GM18520 (cell line): ENCODE results near the gene UGT1A1.

Experiments used
- ATAC-seq: cut with Tn5 transposase; IDR thresholded peaks from one replicate; pipeline ENCODE4 v1.9.1; 2021; ENCODE audit not compliant: unreplicated experiment

The UGT1A1 gene

DNA sequence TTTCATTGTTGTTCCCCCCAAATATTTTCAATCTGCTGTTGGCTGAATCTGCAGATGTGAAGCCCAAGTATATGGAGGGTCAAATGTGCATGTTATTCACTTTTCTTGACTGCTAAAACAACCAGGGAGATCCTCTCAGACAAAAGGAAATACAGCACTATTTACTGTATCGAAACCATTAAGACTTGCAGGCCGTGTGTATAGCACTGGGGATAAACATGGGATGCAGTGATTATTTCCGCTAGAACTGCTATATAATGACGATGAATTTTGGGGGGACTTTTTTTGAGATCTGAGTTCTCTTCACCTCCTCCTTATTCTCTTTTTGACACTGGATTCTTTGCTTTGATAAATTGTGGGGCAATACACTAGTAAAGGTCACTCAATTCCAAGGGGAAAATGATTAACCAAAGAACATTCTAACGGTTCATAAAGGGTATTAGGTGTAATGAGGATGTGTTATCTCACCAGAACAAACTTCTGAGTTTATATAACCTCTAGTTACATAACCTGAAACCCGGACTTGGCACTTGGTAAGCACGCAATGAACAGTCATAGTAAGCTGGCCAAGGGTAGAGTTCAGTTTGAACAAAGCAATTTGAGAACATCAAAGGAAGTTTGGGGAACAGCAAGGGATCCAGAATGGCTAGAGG lies 3.5 kb upstream of the UGT1A1 start:
- ATAC-seq = no peak

DNA sequence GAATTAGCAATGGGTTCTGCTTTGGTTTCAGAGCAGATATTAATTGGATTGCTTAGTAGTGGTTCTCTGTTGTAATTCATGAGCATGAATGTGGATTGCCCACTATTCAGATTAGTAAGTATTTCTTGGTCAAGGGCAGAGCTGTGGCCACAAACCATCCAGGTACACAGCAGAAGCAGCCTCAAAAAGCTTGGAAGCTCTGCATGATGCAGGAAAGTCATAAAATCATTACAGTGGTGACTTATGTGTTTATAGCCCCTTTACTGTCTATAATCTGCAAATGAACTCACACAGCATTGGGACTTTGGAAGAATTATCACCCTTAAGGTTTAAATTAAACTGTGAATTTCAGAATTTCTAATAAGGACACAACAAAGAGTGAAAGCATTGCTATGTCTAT lies 1.9 kb upstream of the UGT1A1 start:
- ATAC-seq = no peak

- ATAC-seq = no peak
Measured at GRCh38 chr2:233758849-233759248, 1.2 kb upstream of the UGT1A1 start.

DNA sequence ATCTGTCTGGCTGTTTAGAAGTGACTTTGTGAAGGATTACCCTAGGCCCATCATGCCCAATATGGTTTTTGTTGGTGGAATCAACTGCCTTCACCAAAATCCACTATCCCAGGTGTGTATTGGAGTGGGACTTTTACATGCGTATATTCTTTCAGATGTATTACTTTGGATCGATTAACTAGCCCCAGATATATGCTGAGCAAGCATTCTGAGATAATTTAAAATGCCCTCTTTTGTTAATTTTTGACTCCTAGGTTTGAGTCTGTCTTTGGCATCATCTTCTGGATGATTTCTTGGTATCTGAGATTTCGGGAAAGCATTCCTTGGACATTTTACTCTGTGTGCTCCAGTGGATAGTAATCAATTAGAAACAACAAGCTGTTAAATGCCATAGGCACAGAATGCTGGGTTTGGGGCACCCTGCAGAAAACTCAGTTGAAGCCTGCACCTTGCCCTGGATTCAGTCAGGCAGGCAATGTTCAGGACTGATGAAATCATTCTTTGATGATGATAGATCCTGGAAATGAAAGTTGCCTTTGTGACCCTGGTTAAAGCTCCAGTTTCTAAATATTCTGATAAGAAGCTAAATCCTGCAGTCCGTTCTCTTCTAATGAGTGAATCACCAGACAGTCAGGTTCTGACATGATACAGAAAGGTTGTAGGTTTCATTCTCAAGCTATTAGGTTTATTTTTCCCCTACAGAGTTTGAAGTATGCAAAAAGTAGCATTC lies 1.1 kb downstream of the UGT1A1 start:
- ATAC-seq = no peak

GRCh38 chr2:233764264-233764663 lies 4.2 kb downstream of the UGT1A1 start:
- ATAC-seq = no peak

GRCh38 chr2:233764761-233765160 lies 4.7 kb downstream of the UGT1A1 start:
- no peak for ATAC-seq

DNA sequence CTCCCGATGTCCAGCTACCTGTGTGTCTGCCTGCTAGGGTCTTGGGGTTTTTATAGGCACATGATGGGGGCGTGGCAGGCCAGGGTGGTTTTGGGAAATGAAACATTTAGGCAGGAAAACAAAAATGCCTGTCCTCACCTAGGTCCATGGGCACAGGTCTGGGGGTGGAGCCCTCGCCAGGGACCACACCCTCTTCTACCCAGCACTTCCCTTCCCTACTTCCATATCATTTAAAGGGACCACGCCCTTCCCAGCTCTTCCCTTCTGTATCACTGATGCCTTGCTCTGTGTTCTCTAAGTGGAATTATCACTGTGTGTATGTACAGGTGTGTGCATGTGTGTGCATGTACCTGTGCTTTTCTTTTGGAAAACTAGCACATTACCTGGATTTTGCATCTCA lies 6.3 kb downstream of the UGT1A1 start:
- no peak for ATAC-seq

- ATAC-seq = no peak
Measured at GRCh38 chr2:233768076-233768475, 8.0 kb downstream of the UGT1A1 start.

DNA sequence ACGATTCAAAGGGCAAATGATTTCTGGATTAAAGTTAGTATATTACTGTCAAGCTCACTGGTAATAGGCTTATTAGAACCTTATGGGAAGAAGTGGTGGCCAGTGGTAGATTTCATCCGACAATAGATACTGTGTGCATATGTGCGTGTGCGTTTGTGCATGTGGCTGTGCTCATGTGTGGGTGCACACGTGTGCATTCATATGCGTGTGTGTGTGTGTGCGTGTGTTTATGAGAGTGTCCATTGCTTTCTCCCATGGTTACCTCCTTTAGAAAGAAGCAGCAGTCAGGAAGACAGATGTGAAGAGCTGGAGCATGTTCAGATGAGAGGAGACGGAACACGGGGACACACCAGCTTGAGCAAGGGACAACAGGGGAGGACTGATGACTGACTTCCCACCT lies 9.2 kb downstream of the UGT1A1 start:
- no peak for ATAC-seq

DNA sequence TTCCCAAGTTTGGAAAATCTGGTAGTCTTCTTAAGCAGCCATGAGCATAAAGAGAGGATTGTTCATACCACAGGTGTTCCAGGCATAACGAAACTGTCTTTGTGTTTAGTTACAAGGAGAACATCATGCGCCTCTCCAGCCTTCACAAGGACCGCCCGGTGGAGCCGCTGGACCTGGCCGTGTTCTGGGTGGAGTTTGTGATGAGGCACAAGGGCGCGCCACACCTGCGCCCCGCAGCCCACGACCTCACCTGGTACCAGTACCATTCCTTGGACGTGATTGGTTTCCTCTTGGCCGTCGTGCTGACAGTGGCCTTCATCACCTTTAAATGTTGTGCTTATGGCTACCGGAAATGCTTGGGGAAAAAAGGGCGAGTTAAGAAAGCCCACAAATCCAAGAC lies 12.1 kb downstream of the UGT1A1 start:
- no peak for ATAC-seq

GRCh38 chr2:233772583-233772982 lies 12.5 kb downstream of the UGT1A1 start:
- no peak for ATAC-seq

GRCh38 chr2:233773854-233774253 lies 13.8 kb downstream of the UGT1A1 start:
- no peak for ATAC-seq

DNA sequence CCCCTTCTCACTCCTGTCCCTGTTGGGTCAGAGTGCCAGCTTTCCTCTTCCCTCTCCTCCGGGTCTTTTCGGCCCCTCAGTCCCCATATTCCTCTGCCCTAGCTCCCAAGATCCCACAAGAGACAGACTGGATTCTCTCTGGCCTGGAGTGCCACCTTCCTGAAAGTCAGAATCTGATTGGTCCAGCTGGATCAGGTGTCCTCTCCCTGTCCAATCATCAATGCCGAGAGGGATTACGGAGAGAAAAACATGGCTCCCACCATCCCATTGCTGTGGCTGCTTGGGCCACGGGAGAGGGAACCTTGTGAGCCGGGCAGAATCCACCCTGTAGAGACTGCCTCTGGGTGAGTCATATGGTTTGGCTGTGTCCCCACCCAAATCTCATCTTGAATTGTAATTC lies 15.3 kb downstream of the UGT1A1 start:
- no peak for ATAC-seq

GRCh38 chr2:233778030-233778429 lies 18.0 kb downstream of the UGT1A1 start, which contains the start of gene MROH2A:
Gene MROH2A, plus strand, starts transcription at chr2:233778330. Its CDS starts 1,029 bp downstream, at chr2:233779359.
- no peak for ATAC-seq

- ATAC-seq = no peak
Measured at GRCh38 chr2:233779722-233780121, 19.7 kb downstream of the UGT1A1 start.

- ATAC-seq = no peak
Measured at GRCh38 chr2:233780771-233781170, 20.7 kb downstream of the UGT1A1 start.

GRCh38 chr2:233789554-233789953 lies 29.5 kb downstream of the UGT1A1 start:
- no peak for ATAC-seq

- ATAC-seq = no peak
Measured at GRCh38 chr2:233791151-233791882, 31.2 kb downstream of the UGT1A1 start.

GRCh38 chr2:233791883-233792329 lies 31.8 kb downstream of the UGT1A1 start:
- ATAC-seq = no peak

DNA sequence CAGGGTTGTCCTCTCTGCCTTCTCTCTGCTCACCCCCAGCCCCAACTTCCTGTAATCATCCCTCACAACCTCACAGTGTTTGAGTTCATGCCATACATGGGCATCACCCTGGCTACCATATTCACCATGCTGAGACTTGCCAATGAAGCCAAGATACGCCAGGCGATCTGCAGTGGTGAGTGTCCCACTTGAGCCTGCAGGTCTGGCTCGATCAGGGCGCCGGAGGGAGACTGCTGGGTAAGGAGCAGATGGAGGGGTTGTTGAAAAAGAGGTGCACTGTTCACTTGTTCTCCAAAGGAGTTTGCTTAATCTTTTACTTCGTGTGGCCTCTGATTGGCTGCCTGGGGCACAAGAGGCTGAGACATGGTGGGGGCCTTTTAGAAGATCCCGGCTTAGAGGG lies 32.6 kb downstream of the UGT1A1 start:
- ATAC-seq = no peak

DNA sequence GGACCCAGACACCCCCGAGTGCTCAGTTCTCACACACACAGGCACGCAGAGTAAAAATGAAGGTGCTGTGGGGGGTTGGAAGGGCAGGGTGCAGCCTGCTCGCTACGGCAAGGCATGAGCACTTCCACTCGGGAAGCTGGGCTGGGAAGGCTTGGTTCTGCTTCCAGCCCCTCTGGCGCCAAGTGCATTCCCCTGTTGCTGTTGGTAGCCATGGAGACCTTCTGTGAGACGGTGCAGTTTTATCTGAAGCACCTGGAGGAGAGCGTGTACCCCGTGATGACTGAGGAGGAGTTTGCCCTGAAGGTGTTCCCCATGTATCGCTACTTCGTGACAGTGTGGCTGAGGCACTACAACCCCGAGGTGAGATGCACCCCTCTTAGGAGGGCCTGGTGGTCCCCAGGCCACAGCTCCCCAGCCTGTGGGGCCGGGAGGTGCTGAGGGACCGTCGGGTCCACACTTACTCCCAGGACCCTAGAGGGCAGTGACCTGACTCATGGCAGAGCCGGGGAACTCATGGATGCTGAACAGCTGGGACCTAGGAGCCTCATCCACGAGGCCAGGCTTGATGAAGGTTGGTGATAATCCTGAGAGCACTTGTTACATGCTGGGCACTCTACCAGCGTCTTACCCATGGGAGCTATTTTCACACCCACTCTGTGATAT lies 33.5 kb downstream of the UGT1A1 start:
- no peak for ATAC-seq
